Stimulated activated memory B cell treated with anti-CD40 and anti-IgM and Interleukin-4, amounts not matched to agents 10 μg/mL and 1 μg/mL and 100 μg/mL, for 72 hours (primary cell): ENCODE measurements around the gene ALKBH4.
"Not testable (repeated sequence)": the region's sequence is repeated elsewhere in the genome, so short reads cannot be mapped to it uniquely, and the experiment has no call there.

Source experiments
- ATAC-seq: fragments of 150-1000 bp; cut with Tn5 transposase; 2 replicates; pipeline ENCODE4 v1.10.0; 2021
- H3K27ac Mint-ChIP-seq: one replicate; pipeline ENCODE4 v1.8.0; 2022; ENCODE audit warnings: mild to moderate bottlenecking, mixed read lengths
- H3K27me3 Mint-ChIP-seq: one replicate; pipeline ENCODE4 v1.8.0; 2022; ENCODE audit warnings: mixed read lengths
- H3K36me3 Mint-ChIP-seq: one replicate; pipeline ENCODE4 v1.8.0; 2022; ENCODE audit warnings: mixed read lengths
- H3K4me1 Mint-ChIP-seq: one replicate; pipeline ENCODE4 v1.8.0; 2022; ENCODE audit warnings: mixed read lengths
- H3K4me3 Mint-ChIP-seq: one replicate; pipeline ENCODE4 v1.8.0; 2022; ENCODE audit warnings: mild to moderate bottlenecking, moderate library complexity, mixed read lengths
- H3K9me3 Mint-ChIP-seq: one replicate; pipeline ENCODE4 v1.8.0; 2022; ENCODE audit warnings: mixed read lengths

The ALKBH4 gene

GRCh38 chr7:102468478-102469350 lies 4.1 kb upstream of the ALKBH4 start:
- H3K27me3 Mint-ChIP-seq: no peaks in the 10 kb centered on the region
- peaks cover 39% of the 10 kb centered on the region for H3K36me3 Mint-ChIP-seq
- H3K4me3 Mint-ChIP-seq: no peak overlapping the region
- no peak overlapping the region for H3K27ac Mint-ChIP-seq
- ATAC-seq: no peak
- H3K4me1 Mint-ChIP-seq: peaks cover 42% of the 10 kb centered on the region
- no peaks in the 10 kb centered on the region for H3K9me3 Mint-ChIP-seq

GRCh38 chr7:102467581-102468477 lies 3.2 kb upstream of the ALKBH4 start:
- Mint-ChIP-seq H3K9me3 (no peaks in the 10 kb centered on the region), H3K27ac (no peak overlapping the region), H3K36me3 (peaks cover 35% of the 10 kb centered on the region), H3K4me1 (peaks cover 45% of the 10 kb centered on the region), H3K4me3 (no peak overlapping the region), H3K27me3 (no peaks in the 10 kb centered on the region)
- ATAC-seq: no peak

- Mint-ChIP-seq H3K4me1 (peaks cover 51% of the 10 kb centered on the region), H3K27me3 (no peaks in the 10 kb centered on the region), H3K36me3 (peaks cover 24% of the 10 kb centered on the region), H3K27ac (no peak overlapping the region), H3K9me3 (no peaks in the 10 kb centered on the region), H3K4me3 (peak overlapping the region; percentile 91)
- ATAC-seq: no peak
Measured at GRCh38 chr7:102466097-102466496, 1.4 kb upstream of the ALKBH4 start.

- H3K9me3 Mint-ChIP-seq: no peaks in the 10 kb centered on the region
- no peaks in the 10 kb centered on the region for H3K27me3 Mint-ChIP-seq
- ATAC-seq: no peak
- H3K36me3 Mint-ChIP-seq: peaks cover 17% of the 10 kb centered on the region
- H3K4me3 Mint-ChIP-seq: peak overlapping the region; percentile 91
- peaks cover 55% of the 10 kb centered on the region for H3K4me1 Mint-ChIP-seq
- H3K27ac Mint-ChIP-seq: peak overlapping the region; percentile 84
Measured at GRCh38 chr7:102463841-102464576, 654 bp downstream of the ALKBH4 start.

- Mint-ChIP-seq H3K9me3 (no peaks in the 10 kb centered on the region), H3K27ac (no peak overlapping the region), H3K4me3 (no peak overlapping the region), H3K36me3 (peaks cover 21% of the 10 kb centered on the region), H3K4me1 (peaks cover 41% of the 10 kb centered on the region), H3K27me3 (no peaks in the 10 kb centered on the region)
- no peak for ATAC-seq
Measured at GRCh38 chr7:102460467-102460866, 4.2 kb downstream of the ALKBH4 start.

- no peak for ATAC-seq
- peaks cover 27% of the 10 kb centered on the region for H3K36me3 Mint-ChIP-seq
- H3K27ac Mint-ChIP-seq: no peak overlapping the region
Measured at GRCh38 chr7:102459221-102459844, 5.3 kb downstream of the ALKBH4 start.

GRCh38 chr7:102457352-102457924 lies 7.2 kb downstream of the ALKBH4 start:
- no peak overlapping the region for H3K4me3 Mint-ChIP-seq
- H3K27me3 Mint-ChIP-seq: no peaks in the 10 kb centered on the region
- no peak overlapping the region for H3K27ac Mint-ChIP-seq
- no peaks in the 10 kb centered on the region for H3K9me3 Mint-ChIP-seq
- H3K36me3 Mint-ChIP-seq: peaks cover 27% of the 10 kb centered on the region
- no peak for ATAC-seq
- H3K4me1 Mint-ChIP-seq: peaks cover 28% of the 10 kb centered on the region

More at GRCh38 chr7:102459221-102459844, 5.3 kb downstream of the ALKBH4 start:
- no peaks in the 10 kb centered on the region for H3K9me3 Mint-ChIP-seq
- H3K27me3 Mint-ChIP-seq: no peaks in the 10 kb centered on the region
- H3K4me3 Mint-ChIP-seq: no peak overlapping the region
- peaks cover 42% of the 10 kb centered on the region for H3K4me1 Mint-ChIP-seq

- H3K4me1 Mint-ChIP-seq: peaks cover 20% of the 10 kb centered on the region
Measured at GRCh38 chr7:102456327-102456726, 8.3 kb downstream of the ALKBH4 start.

GRCh38 chr7:102455596-102455995 lies 9.1 kb downstream of the ALKBH4 start:
- no peak overlapping the region for H3K4me3 Mint-ChIP-seq
- peaks cover 17% of the 10 kb centered on the region for H3K4me1 Mint-ChIP-seq
- no peaks in the 10 kb centered on the region for H3K9me3 Mint-ChIP-seq
- H3K36me3 Mint-ChIP-seq: peaks cover 28% of the 10 kb centered on the region
- ATAC-seq: no peak
- H3K27ac Mint-ChIP-seq: peak overlapping the region; percentile 17
- H3K27me3 Mint-ChIP-seq: no peaks in the 10 kb centered on the region

More at GRCh38 chr7:102456327-102456726, 8.3 kb downstream of the ALKBH4 start:
- no peak for ATAC-seq
- no peaks in the 10 kb centered on the region for H3K27me3 Mint-ChIP-seq
- peaks cover 27% of the 10 kb centered on the region for H3K36me3 Mint-ChIP-seq
- no peaks in the 10 kb centered on the region for H3K9me3 Mint-ChIP-seq
- no peak overlapping the region for H3K4me3 Mint-ChIP-seq
- H3K27ac Mint-ChIP-seq: no peak overlapping the region

- peak overlapping the region; percentile 17 for H3K27ac Mint-ChIP-seq
- peaks cover 21% of the 10 kb centered on the region for H3K4me1 Mint-ChIP-seq
Measured at GRCh38 chr7:102454932-102455331, 9.7 kb downstream of the ALKBH4 start.

GRCh38 chr7:102454468-102454867 lies 10.2 kb downstream of the ALKBH4 start:
- Mint-ChIP-seq H3K36me3 (peaks cover 34% of the 10 kb centered on the region), H3K27ac (peak overlapping the region; percentile 17), H3K4me1 (peaks cover 22% of the 10 kb centered on the region), H3K9me3 (no peaks in the 10 kb centered on the region), H3K27me3 (no peaks in the 10 kb centered on the region), H3K4me3 (no peak overlapping the region)
- no peak for ATAC-seq

More at GRCh38 chr7:102454932-102455331, 9.7 kb downstream of the ALKBH4 start:
- not testable (repeated sequence) for H3K27me3 Mint-ChIP-seq, ATAC-seq, H3K4me3 Mint-ChIP-seq, H3K9me3 Mint-ChIP-seq
- H3K36me3 Mint-ChIP-seq: peaks cover 34% of the 10 kb centered on the region

GRCh38 chr7:102453319-102453718 lies 11.3 kb downstream of the ALKBH4 start:
- Mint-ChIP-seq H3K27ac (no peak overlapping the region), H3K4me1 (peaks cover 28% of the 10 kb centered on the region), H3K9me3 (no peaks in the 10 kb centered on the region), H3K36me3 (peaks cover 34% of the 10 kb centered on the region), H3K4me3 (no peak overlapping the region), H3K27me3 (no peaks in the 10 kb centered on the region)
- no peak for ATAC-seq

GRCh38 chr7:102452451-102452850 lies 12.2 kb downstream of the ALKBH4 start:
- Mint-ChIP-seq H3K4me1 (peaks cover 28% of the 10 kb centered on the region), H3K4me3 (no peak overlapping the region), H3K9me3 (no peaks in the 10 kb centered on the region), H3K27ac (no peak overlapping the region), H3K27me3 (no peaks in the 10 kb centered on the region), H3K36me3 (peaks cover 30% of the 10 kb centered on the region)
- ATAC-seq: no peak

- ATAC-seq: no peak
- no peaks in the 10 kb centered on the region for H3K9me3 Mint-ChIP-seq
- H3K27ac Mint-ChIP-seq: no peak overlapping the region
- H3K36me3 Mint-ChIP-seq: peaks cover 35% of the 10 kb centered on the region
- no peak overlapping the region for H3K4me3 Mint-ChIP-seq
- peaks cover 38% of the 10 kb centered on the region for H3K4me1 Mint-ChIP-seq
- no peaks in the 10 kb centered on the region for H3K27me3 Mint-ChIP-seq
Measured at GRCh38 chr7:102451371-102452054, 13.2 kb downstream of the ALKBH4 start.
